HCT116 (cell line): ENCODE results near the gene KRT38. TPM values are rescaled to one million over a fixed set of nuclear protein-coding genes. Genes with fewer than 3 reads are reported as not detected.

Experiments used
- ATAC-seq: fragments of 200-7000 bp; cut with Tn5 transposase; 2 replicates; pipeline ENCODE4 v1.9.1; 2020; ENCODE audit warnings: mild to moderate bottlenecking, moderate library complexity
- BruUV-seq: library from RNA; stranded (reverse); fragments of 400-500 nt; replicated peaks from 2 replicates; lab custom pipeline; 2021; lab: Mats Ljungman, UMichigan
- CTCF ChIA-PET: fragments of 300-600 bp; sonication (Branson Sonifier 250); formaldehyde crosslinking; loops from one replicate; lab custom pipeline; 2021; ENCODE audit warnings: antibody characterized with exemption; lab: Charles Lee
- POLR2A ChIA-PET: fragments of 300-600, 350-600 bp; sonication (Branson Sonifier 250); formaldehyde crosslinking; loops from one replicate; lab custom pipeline; 2021; ENCODE audit warnings: antibody characterized with exemption; lab: Charles Lee
- RAD21 ChIA-PET, 2 experiments: fragments of 300-600 bp; sonication (Branson Sonifier 250); formaldehyde crosslinking; loops; one replicate each; lab custom pipeline; 2023; ENCODE audit warnings: low total read pairs in 2 of 2; ENCODE audit not compliant: uncharacterized antibody in 2 of 2, unreplicated experiment in 2 of 2, low non-redundant PET in 1 of 2; lab: Charles Lee
- DNase-seq: peaks from one replicate; pipeline ENCODE4 v3.0.0-alpha.2; 2010; ENCODE audit warnings: low read depth, low spot score
- H2AFZ ChIP-seq: fragments of 200-600 bp; shearing (Covaris generic), sonication (generic); 2 replicates; pipeline ENCODE4 v1.6.1; 2017; ENCODE audit warnings: low read depth, mixed run types, mixed read lengths, antibody characterized with exemption, low read length; ENCODE audit not compliant: poor library complexity, severe bottlenecking
- H3K27ac ChIP-seq: 2 replicates; pipeline ENCODE4 v1.5.1; 2012; ENCODE audit warnings: low read depth, low read length
- H3K27me3 ChIP-seq: fragments of 200-600 bp; sonication (generic); 2 replicates; pipeline ENCODE4 v1.6.1; 2016; ENCODE audit warnings: mixed run types, low read length, mixed read lengths; ENCODE audit not compliant: insufficient read depth
- H3K36me3 ChIP-seq, 2 experiments: fragments of 200-500 bp in 1 of 2; fragments of 200-600 bp in 1 of 2; sonication (Bioruptor generic) in 1 of 2; sonication (generic) in 1 of 2; 2 replicates each; pipeline versions ENCODE4 v1.5.1 to v1.6.1; 2014 to 2016; ENCODE audit warnings: low read length in 2 of 2, inconsistent platforms in 1 of 2, mixed read lengths in 1 of 2, mixed run types in 1 of 2; ENCODE audit not compliant: insufficient read depth in 2 of 2, control insufficient read depth in 1 of 2
- H3K4me1 ChIP-seq, 2 experiments: fragments of 200-600 bp in 1 of 2; sonication (generic) in 1 of 2; 2 replicates each; pipeline versions ENCODE4 v1.5.1 to v1.6.1; 2012 to 2017; ENCODE audit warnings: low read length in 2 of 2, inconsistent platforms in 1 of 2, mild to moderate bottlenecking in 1 of 2, mixed read lengths in 1 of 2, mixed run types in 1 of 2, moderate library complexity in 1 of 2; ENCODE audit not compliant: insufficient read depth in 2 of 2, control insufficient read depth in 1 of 2
- H3K4me2 ChIP-seq: fragments of 200-600 bp; sonication (generic); 2 replicates; pipeline ENCODE4 v1.6.1; 2017; ENCODE audit warnings: mixed run types, low read length, mixed read lengths
- H3K4me3 ChIP-seq, 2 experiments: fragments of 200-600 bp in 1 of 2; sonication (generic) in 1 of 2; replicated peaks in 1 of 2; 2 replicates each; pipeline ENCODE4 v1.5.1; 2011 to 2016; ENCODE audit warnings: low read length in 2 of 2, control low read depth in 1 of 2, low read depth in 1 of 2, mild to moderate bottlenecking in 1 of 2, mixed read lengths in 1 of 2, mixed run types in 1 of 2
- H3K79me2 ChIP-seq: fragments of 200-600 bp; sonication (generic); 2 replicates; pipeline ENCODE4 v1.6.1; 2017; ENCODE audit warnings: mild to moderate bottlenecking, mixed run types, low read length, moderate library complexity, mixed read lengths; ENCODE audit not compliant: insufficient read depth
- H3K9ac ChIP-seq: fragments of 200-600 bp; sonication (generic); 2 replicates; pipeline ENCODE4 v1.6.1; 2016; ENCODE audit warnings: low read length, mixed read lengths
- H3K9me2 ChIP-seq: fragments of 200-600 bp; sonication (generic), shearing (Covaris generic); 2 replicates; pipeline ENCODE4 v1.6.1; 2017; ENCODE audit warnings: mixed run types, mild to moderate bottlenecking, moderate library complexity; ENCODE audit not compliant: insufficient read depth
- H3K9me3 ChIP-seq, 2 experiments: fragments of 200-500 bp in 1 of 2; fragments of 200-600 bp in 1 of 2; sonication (Bioruptor generic) in 1 of 2; sonication (generic) in 1 of 2; 2 replicates each; pipeline ENCODE4 v1.6.1; 2014 to 2017; ENCODE audit warnings: low read length in 2 of 2, mixed read lengths in 2 of 2, inconsistent platforms in 1 of 2, low read depth in 1 of 2, mild to moderate bottlenecking in 1 of 2, mixed run types in 1 of 2, moderate library complexity in 1 of 2; ENCODE audit not compliant: control insufficient read depth in 1 of 2, insufficient read depth in 1 of 2
- H4K20me1 ChIP-seq: fragments of 200-600 bp; sonication (generic), shearing (Covaris generic); 2 replicates; pipeline ENCODE4 v1.6.1; 2017; ENCODE audit warnings: mixed run types, mild to moderate bottlenecking, moderate library complexity; ENCODE audit not compliant: insufficient read depth
- EZH2phosphoT487 ChIP-seq: fragments of 200-600 bp; IDR thresholded peaks from 2 replicates; pipeline ENCODE4 v1.6.1; 2018; ENCODE audit warnings: antibody characterized with exemption, borderline replicate concordance
- JUND ChIP-seq: IDR thresholded peaks from 2 replicates; pipeline ENCODE4 v1.6.1; 2012
- POLR2A ChIP-seq: IDR thresholded peaks from 2 replicates; pipeline ENCODE4 v1.7.0; 2011; ENCODE audit warnings: borderline replicate concordance; ENCODE audit not compliant: insufficient read depth, insufficient read length; ENCODE audit errors: extremely low read depth
- POLR2AphosphoS5 ChIP-seq: IDR thresholded peaks from 2 replicates; pipeline ENCODE4 v1.6.1; 2011; ENCODE audit warnings: mild to moderate bottlenecking, low read depth, low read length, moderate library complexity
- SIN3A ChIP-seq: IDR thresholded peaks from 2 replicates; pipeline ENCODE4 v1.6.1; 2012; ENCODE audit warnings: low read depth
- SP1 ChIP-seq: IDR thresholded peaks from 2 replicates; pipeline ENCODE4 v1.6.1; 2012; ENCODE audit warnings: low read depth
- YY1 ChIP-seq: IDR thresholded peaks from 2 replicates; pipeline ENCODE4 v1.6.1; 2011; ENCODE audit warnings: low read length, low read depth, moderate library complexity, mild to moderate bottlenecking; ENCODE audit not compliant: insufficient replicate concordance; ENCODE audit errors: extremely low read depth
- ZFX ChIP-seq: fragments of 450-650 bp; IDR thresholded peaks from 2 replicates; pipeline ENCODE4 v1.6.1; 2017
- ZNF274 ChIP-seq: fragments of 200-500 bp; sonication (Bioruptor generic); IDR thresholded peaks from 2 replicates; pipeline ENCODE4 v1.6.1; 2014; ENCODE audit warnings: mild to moderate bottlenecking, low read depth, low read length, inconsistent platforms
- intact Hi-C: fragments of 100-400 bp; cut with micrococcal nuclease; formaldehyde crosslinking; loops from 2 replicates; pipeline ENCODE4 v1.10.0; 2022
- total RNA-seq: library from RNA; stranded (reverse); gene quantifications from one replicate; pipeline ENCODE4 v1.2.1, GENCODE V29; 2021; ENCODE audit not compliant: unreplicated experiment
- TF ChIP-seq, protein P1 (sequence below): IDR thresholded peaks from 2 replicates; pipeline ENCODE4 v1.6.1; 2012
- TF ChIP-seq, protein P2 (sequence below), 3 experiments: fragments of 200-600 bp in 1 of 3; sonication (generic) in 1 of 3; IDR thresholded peaks in 2 of 3; conservative IDR thresholded peaks in 1 of 3; 2 replicates each; pipeline ENCODE4 v1.5.1; 2012 to 2017; ENCODE audit warnings: low read depth in 2 of 3, low read length in 2 of 3, antibody characterized with exemption in 1 of 3, borderline replicate concordance in 1 of 3, control low read depth in 1 of 3, mild to moderate bottlenecking in 1 of 3, mixed read lengths in 1 of 3, mixed run types in 1 of 3, moderate library complexity in 1 of 3; ENCODE audit not compliant: insufficient read depth in 1 of 3
- TF ChIP-seq, protein P3 (sequence below): IDR thresholded peaks from 2 replicates; pipeline ENCODE4 v1.6.1; 2011; ENCODE audit warnings: mild to moderate bottlenecking, low read length, moderate library complexity; ENCODE audit not compliant: insufficient replicate concordance; ENCODE audit errors: extremely low read depth
- TF ChIP-seq, protein P4 (sequence below): IDR thresholded peaks from 2 replicates; pipeline ENCODE4 v1.6.1; 2012; ENCODE audit warnings: low read depth
- TF ChIP-seq, protein P5 (sequence below): IDR thresholded peaks from 2 replicates; pipeline ENCODE4 v1.6.1; 2012

Gene KRT38
- total RNA-seq, 1 experiment from 2014 or later, result not detected

DNA sequence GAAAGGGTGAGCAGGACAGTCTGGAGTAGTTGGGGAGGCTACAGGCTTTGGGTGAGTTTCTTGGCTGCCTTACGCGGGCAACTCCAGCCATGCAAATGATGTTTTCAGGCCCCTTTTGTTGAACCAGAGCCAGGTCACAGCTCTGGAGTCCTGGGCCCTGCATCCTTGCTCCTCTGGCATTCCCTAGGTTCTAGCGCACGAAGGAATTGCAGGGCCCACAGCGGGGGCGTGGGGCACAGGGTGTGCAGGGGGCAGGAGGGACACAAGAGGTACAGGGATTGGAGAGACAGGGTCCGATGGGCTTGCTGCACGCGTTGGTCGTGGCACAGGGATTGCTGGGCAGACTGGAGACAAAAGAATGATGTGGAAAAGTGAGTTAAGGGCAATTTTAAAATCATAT, 47.0 kb downstream of the KRT38 start:
- Histone ChIP-seq H3K27ac (no peak overlapping the region), H3K79me2 (no peaks in the 10 kb centered on the region), H2AFZ (no peak overlapping the region), H3K9me2 (no peaks in the 10 kb centered on the region), H3K9ac (no peak overlapping the region), H3K9me3 (peaks cover 0 to 11% of the 10 kb centered on the region in 2 experiments; a peak in 1 of 4 replicates), H4K20me1 (no peaks in the 10 kb centered on the region), H3K4me2 (peak overlapping the region; percentile 47), H3K4me1 (peaks cover 2 to 17% of the 10 kb centered on the region in 2 experiments; a peak in 2 of 4 replicates), H3K27me3 (no peaks in the 10 kb centered on the region), H3K36me3 (no peaks in the 10 kb centered on the region), H3K4me3 (no peak overlapping the region)
- ATAC-seq, result no peak
- no peak for DNase-seq
- BruUV-seq, result no TSS peak
- TF ChIP-seq, protein P1, sequence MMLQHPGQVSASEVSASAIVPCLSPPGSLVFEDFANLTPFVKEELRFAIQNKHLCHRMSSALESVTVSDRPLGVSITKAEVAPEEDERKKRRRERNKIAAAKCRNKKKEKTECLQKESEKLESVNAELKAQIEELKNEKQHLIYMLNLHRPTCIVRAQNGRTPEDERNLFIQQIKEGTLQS, result no peak
- no peak for TF ChIP-seq ZFX
- TF ChIP-seq, protein P2, sequence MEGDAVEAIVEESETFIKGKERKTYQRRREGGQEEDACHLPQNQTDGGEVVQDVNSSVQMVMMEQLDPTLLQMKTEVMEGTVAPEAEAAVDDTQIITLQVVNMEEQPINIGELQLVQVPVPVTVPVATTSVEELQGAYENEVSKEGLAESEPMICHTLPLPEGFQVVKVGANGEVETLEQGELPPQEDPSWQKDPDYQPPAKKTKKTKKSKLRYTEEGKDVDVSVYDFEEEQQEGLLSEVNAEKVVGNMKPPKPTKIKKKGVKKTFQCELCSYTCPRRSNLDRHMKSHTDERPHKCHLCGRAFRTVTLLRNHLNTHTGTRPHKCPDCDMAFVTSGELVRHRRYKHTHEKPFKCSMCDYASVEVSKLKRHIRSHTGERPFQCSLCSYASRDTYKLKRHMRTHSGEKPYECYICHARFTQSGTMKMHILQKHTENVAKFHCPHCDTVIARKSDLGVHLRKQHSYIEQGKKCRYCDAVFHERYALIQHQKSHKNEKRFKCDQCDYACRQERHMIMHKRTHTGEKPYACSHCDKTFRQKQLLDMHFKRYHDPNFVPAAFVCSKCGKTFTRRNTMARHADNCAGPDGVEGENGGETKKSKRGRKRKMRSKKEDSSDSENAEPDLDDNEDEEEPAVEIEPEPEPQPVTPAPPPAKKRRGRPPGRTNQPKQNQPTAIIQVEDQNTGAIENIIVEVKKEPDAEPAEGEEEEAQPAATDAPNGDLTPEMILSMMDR (IDR thresholded peaks at IDR 0.05 in 2 of 3, conservative IDR thresholded peaks at IDR 0.05 in 1 of 3; ENCODE audit: borderline replicate concordance in 1 of 3, insufficient read depth in 1 of 3, low read depth in 2 of 3, low read length in 2 of 3), result no peak
- TF ChIP-seq JUND, result no peak
- no peak for TF ChIP-seq POLR2A
- no peak for TF ChIP-seq ZNF274
- no peak for TF ChIP-seq YY1
- no peak for TF ChIP-seq SP1
- no peak for TF ChIP-seq EZH2phosphoT487
- no peak for TF ChIP-seq POLR2AphosphoS5
- TF ChIP-seq, protein P3, sequence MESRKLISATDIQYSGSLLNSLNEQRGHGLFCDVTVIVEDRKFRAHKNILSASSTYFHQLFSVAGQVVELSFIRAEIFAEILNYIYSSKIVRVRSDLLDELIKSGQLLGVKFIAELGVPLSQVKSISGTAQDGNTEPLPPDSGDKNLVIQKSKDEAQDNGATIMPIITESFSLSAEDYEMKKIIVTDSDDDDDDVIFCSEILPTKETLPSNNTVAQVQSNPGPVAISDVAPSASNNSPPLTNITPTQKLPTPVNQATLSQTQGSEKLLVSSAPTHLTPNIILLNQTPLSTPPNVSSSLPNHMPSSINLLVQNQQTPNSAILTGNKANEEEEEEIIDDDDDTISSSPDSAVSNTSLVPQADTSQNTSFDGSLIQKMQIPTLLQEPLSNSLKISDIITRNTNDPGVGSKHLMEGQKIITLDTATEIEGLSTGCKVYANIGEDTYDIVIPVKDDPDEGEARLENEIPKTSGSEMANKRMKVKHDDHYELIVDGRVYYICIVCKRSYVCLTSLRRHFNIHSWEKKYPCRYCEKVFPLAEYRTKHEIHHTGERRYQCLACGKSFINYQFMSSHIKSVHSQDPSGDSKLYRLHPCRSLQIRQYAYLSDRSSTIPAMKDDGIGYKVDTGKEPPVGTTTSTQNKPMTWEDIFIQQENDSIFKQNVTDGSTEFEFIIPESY, result no peak
- TF ChIP-seq SIN3A, result no peak
- TF ChIP-seq, protein P4, sequence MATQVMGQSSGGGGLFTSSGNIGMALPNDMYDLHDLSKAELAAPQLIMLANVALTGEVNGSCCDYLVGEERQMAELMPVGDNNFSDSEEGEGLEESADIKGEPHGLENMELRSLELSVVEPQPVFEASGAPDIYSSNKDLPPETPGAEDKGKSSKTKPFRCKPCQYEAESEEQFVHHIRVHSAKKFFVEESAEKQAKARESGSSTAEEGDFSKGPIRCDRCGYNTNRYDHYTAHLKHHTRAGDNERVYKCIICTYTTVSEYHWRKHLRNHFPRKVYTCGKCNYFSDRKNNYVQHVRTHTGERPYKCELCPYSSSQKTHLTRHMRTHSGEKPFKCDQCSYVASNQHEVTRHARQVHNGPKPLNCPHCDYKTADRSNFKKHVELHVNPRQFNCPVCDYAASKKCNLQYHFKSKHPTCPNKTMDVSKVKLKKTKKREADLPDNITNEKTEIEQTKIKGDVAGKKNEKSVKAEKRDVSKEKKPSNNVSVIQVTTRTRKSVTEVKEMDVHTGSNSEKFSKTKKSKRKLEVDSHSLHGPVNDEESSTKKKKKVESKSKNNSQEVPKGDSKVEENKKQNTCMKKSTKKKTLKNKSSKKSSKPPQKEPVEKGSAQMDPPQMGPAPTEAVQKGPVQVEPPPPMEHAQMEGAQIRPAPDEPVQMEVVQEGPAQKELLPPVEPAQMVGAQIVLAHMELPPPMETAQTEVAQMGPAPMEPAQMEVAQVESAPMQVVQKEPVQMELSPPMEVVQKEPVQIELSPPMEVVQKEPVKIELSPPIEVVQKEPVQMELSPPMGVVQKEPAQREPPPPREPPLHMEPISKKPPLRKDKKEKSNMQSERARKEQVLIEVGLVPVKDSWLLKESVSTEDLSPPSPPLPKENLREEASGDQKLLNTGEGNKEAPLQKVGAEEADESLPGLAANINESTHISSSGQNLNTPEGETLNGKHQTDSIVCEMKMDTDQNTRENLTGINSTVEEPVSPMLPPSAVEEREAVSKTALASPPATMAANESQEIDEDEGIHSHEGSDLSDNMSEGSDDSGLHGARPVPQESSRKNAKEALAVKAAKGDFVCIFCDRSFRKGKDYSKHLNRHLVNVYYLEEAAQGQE, result no peak
- TF ChIP-seq, protein P5, sequence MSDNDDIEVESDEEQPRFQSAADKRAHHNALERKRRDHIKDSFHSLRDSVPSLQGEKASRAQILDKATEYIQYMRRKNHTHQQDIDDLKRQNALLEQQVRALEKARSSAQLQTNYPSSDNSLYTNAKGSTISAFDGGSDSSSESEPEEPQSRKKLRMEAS, result no peak
- ChIA-PET POLR2A (no interaction called here), RAD21 (no interaction called here), CTCF (no interaction called here)
- intact Hi-C loops, result no loop called here
